Measurements from ENCODE around the gene ITPR3.
"Not testable (repeated sequence)": the region's sequence is repeated elsewhere in the genome, so short reads cannot be mapped to it uniquely, and the experiment has no call there.

ITPR3 gene

GRCh38 chr6:33591424-33592032 is 29.6 kb upstream of the ITPR3 start:
- DNase-seq: no peak

GRCh38 chr6:33592280-33592594 is 28.9 kb upstream of the ITPR3 start:
- no peak for DNase-seq

GRCh38 chr6:33592595-33593413 is 28.3 kb upstream of the ITPR3 start:
- DNase-seq: no peak

GRCh38 chr6:33593414-33593727 is 27.8 kb upstream of the ITPR3 start:
- no peak for DNase-seq

GRCh38 chr6:33595001-33595846 is 25.9 kb upstream of the ITPR3 start:
- DNase-seq: no peak

- not testable (repeated sequence) for DNase-seq
Measured at GRCh38 chr6:33596894-33597293, 24.2 kb upstream of the ITPR3 start.

GRCh38 chr6:33597551-33598322 is 23.4 kb upstream of the ITPR3 start:
- DNase-seq: no peak

- no peak for DNase-seq
Measured at GRCh38 chr6:33599413-33599938, 21.6 kb upstream of the ITPR3 start.

GRCh38 chr6:33600761-33601160 is 20.4 kb upstream of the ITPR3 start:
- DNase-seq: no peak

- DNase-seq: no peak
Measured at GRCh38 chr6:33602180-33602579, 18.9 kb upstream of the ITPR3 start.

- no peak for DNase-seq
Measured at GRCh38 chr6:33604941-33605854, 15.9 kb upstream of the ITPR3 start.

- no peak for DNase-seq
Measured at GRCh38 chr6:33606642-33607041, 14.5 kb upstream of the ITPR3 start.

- no peak for DNase-seq
Measured at GRCh38 chr6:33607126-33607783, 13.9 kb upstream of the ITPR3 start.

GRCh38 chr6:33607784-33608161 is 13.3 kb upstream of the ITPR3 start:
- no peak for DNase-seq

GRCh38 chr6:33609019-33609418 is 12.1 kb upstream of the ITPR3 start:
- DNase-seq: no peak

- DNase-seq: no peak
Measured at GRCh38 chr6:33609528-33609927, 11.6 kb upstream of the ITPR3 start.

- DNase-seq: no peak
Measured at GRCh38 chr6:33610067-33610466, 11.1 kb upstream of the ITPR3 start.

GRCh38 chr6:33610779-33611732 is 10.1 kb upstream of the ITPR3 start:
- DNase-seq: no peak

GRCh38 chr6:33613146-33613794 is 7.9 kb upstream of the ITPR3 start:
- no peak for DNase-seq

GRCh38 chr6:33613795-33614168 is 7.3 kb upstream of the ITPR3 start:
- DNase-seq: no peak
